Activated naive CD8-positive, alpha-beta T cell treated with anti-CD3 and anti-CD28 coated beads, Interleukin-2, amount 10 ng/mL, durations not matched to agents 7 days and 5 days (primary cell): ENCODE results near the gene E2F2. TPM values are rescaled to one million over a fixed set of nuclear protein-coding genes. Genes with fewer than 3 reads are reported as not detected.

Source experiments
- ATAC-seq: fragments of 150-1000 bp; cut with Tn5 transposase; one replicate; pipeline ENCODE4 v1.10.0; 2021; ENCODE audit warnings: low read depth, moderate library complexity
- POLR2A ChIA-PET: fragments of 350-600 bp; sonication (Branson Sonifier 250); formaldehyde crosslinking; loops from one replicate; lab custom pipeline; 2021; ENCODE audit warnings: antibody characterized with exemption; lab: Charles Lee
- DNase-seq: peaks from one replicate; pipeline ENCODE4 v3.0.0; 2021
- H3K27ac Mint-ChIP-seq: one replicate; pipeline ENCODE4 v1.8.0; 2022; ENCODE audit warnings: mild to moderate bottlenecking, mixed read lengths
- H3K27me3 Mint-ChIP-seq: one replicate; pipeline ENCODE4 v1.8.0; 2022; ENCODE audit warnings: mild to moderate bottlenecking, moderate library complexity, mixed read lengths
- H3K36me3 Mint-ChIP-seq: one replicate; pipeline ENCODE4 v1.8.0; 2021; ENCODE audit warnings: mild to moderate bottlenecking, mixed read lengths
- H3K4me1 Mint-ChIP-seq: one replicate; pipeline ENCODE4 v1.8.0; 2021; ENCODE audit warnings: mixed read lengths
- H3K4me3 Mint-ChIP-seq: one replicate; pipeline ENCODE4 v1.8.0; 2022; ENCODE audit warnings: mild to moderate bottlenecking, moderate library complexity, mixed read lengths
- H3K9me3 Mint-ChIP-seq: one replicate; pipeline ENCODE4 v1.8.0; 2021; ENCODE audit warnings: mixed read lengths
- total RNA-seq, 2 experiments: library from RNA; stranded (reverse); gene quantifications; one replicate each; pipeline ENCODE4 v1.2.3, GENCODE V29; 2021

E2F2 gene
- total RNA-seq, 2 experiments from 2014 or later = 44.2 to 45.1 TPM

GRCh38 chr1:23479666-23479941, 51.4 kb downstream of the E2F2 start:
- H3K4me3 Mint-ChIP-seq = no peak overlapping the region
- POLR2A ChIA-PET = no interaction called here
- H3K9me3 Mint-ChIP-seq = no peaks in the 10 kb centered on the region
- peaks cover 8% of the 10 kb centered on the region for H3K4me1 Mint-ChIP-seq
- no peak overlapping the region for H3K27ac Mint-ChIP-seq
- H3K36me3 Mint-ChIP-seq = no peaks in the 10 kb centered on the region
- no peak for ATAC-seq
- DNase-seq = no peak
- peaks cover 39% of the 10 kb centered on the region for H3K27me3 Mint-ChIP-seq

- H3K4me1 Mint-ChIP-seq = peaks cover 7% of the 10 kb centered on the region
- no peak overlapping the region for H3K27ac Mint-ChIP-seq
- POLR2A ChIA-PET = no interaction called here
- no peak for ATAC-seq
- no peak for DNase-seq
- H3K27me3 Mint-ChIP-seq = peaks cover 38% of the 10 kb centered on the region
- no peaks in the 10 kb centered on the region for H3K36me3 Mint-ChIP-seq
- no peaks in the 10 kb centered on the region for H3K9me3 Mint-ChIP-seq
- no peak overlapping the region for H3K4me3 Mint-ChIP-seq
Measured at GRCh38 chr1:23478896-23479665, 52.0 kb downstream of the E2F2 start.

- no peak for ATAC-seq
- POLR2A ChIA-PET = no interaction called here
- peaks cover 28% of the 10 kb centered on the region for H3K27me3 Mint-ChIP-seq
- H3K36me3 Mint-ChIP-seq = no peaks in the 10 kb centered on the region
- no peaks in the 10 kb centered on the region for H3K9me3 Mint-ChIP-seq
- no peak for DNase-seq
- no peak overlapping the region for H3K27ac Mint-ChIP-seq
- H3K4me1 Mint-ChIP-seq = no peaks in the 10 kb centered on the region
- H3K4me3 Mint-ChIP-seq = no peak overlapping the region
Measured at GRCh38 chr1:23477359-23478144, 53.5 kb downstream of the E2F2 start.

DNA sequence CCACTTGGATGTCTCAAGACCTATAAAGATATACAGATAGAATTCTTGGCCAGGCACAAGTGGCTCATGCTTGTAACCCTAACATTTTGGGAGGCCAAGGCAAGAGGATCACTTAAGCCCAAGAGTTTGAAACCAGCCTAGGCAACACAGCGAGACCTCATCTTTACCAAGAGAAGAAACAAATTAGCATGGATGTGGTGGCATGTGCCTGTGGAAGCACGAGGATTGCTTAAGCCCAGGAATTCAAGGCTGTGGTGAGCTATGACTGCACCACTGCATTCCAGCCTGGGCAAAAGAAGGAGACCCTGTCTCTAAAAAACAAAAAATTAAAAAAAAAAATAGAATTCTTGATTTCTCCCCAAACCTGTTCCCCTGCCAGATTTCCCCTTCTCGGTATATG, 55.4 kb downstream of the E2F2 start:
- ATAC-seq (no peak), DNase-seq (no peak)
- Mint-ChIP-seq H3K4me1 (no peaks in the 10 kb centered on the region), H3K36me3 (no peaks in the 10 kb centered on the region), H3K27me3 (peaks cover 10% of the 10 kb centered on the region), H3K27ac (no peak overlapping the region), H3K9me3 (no peaks in the 10 kb centered on the region), H3K4me3 (no peak overlapping the region)
- POLR2A ChIA-PET = no interaction called here

DNA sequence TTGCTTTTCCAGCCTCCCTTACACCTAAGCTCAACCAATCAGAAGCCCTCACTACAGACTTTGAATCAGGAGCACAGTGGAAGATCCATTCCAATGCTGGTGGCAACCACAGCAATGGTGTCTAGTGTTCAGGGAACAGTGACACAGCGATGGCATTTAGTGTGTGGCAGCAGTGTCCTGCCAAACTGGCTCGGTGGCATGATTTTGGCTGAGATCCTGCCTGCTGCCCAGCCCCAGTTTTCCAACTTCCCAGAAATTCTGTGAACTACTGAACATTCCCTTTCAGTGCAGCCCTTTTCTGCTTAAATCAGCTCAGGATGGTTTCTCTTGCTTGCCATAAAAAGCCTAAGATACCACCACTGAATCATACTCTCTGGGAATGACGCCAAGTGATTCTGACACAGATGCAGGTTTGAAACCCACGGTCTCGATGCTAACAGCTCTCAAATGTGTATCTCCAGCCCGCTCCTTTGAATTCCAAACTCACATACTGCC, 55.9 kb downstream of the E2F2 start:
- peaks cover 10% of the 10 kb centered on the region for H3K27me3 Mint-ChIP-seq

DNA sequence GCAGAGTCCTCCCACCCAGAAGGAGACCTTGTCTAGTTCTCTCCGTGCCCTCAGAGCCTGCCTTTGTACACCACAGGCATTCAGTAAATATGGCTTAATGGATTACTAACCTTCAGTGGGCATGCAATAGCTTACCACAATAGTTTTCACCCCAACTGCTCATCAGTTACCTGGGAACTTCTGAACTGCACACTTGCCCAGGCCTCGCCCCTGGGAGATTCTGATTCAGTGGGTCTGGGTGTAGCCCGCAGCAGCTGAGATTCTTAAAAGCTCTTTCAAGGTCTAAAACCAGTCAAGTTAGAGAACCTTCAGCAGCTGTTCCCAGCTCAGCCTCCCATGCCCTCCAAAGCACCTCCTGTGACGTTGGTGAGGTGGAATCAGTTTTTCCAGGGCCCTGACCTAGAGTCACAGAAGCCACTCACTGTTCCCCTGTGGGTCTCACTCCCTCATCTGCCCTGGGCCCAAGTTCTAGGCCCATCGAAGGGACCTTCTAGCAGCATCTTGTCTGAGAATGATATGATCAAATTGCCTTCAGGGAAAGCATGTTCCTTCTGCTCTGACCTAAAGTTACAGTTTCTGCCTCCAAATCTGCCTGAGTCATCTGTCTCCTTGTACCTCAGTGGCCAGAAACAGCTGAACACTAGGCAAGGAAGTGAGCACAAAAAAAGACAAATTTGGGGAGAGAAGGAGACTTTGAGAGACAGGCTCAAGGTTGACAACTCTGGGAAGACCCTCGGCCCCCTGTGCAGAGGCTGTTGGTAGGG, 57.8 kb downstream of the E2F2 start:
- ATAC-seq (no peak), DNase-seq (no peak)
- no peaks in the 10 kb centered on the region for H3K4me1 Mint-ChIP-seq
- H3K9me3 Mint-ChIP-seq = no peaks in the 10 kb centered on the region
- no peak overlapping the region for H3K4me3 Mint-ChIP-seq
- H3K27me3 Mint-ChIP-seq = peaks cover 7% of the 10 kb centered on the region
- H3K27ac Mint-ChIP-seq = no peak overlapping the region
- POLR2A ChIA-PET = no interaction called here
- no peaks in the 10 kb centered on the region for H3K36me3 Mint-ChIP-seq

More for the DNA sequence above, 55.9 kb downstream of the E2F2 start:
- H3K9me3 Mint-ChIP-seq = no peaks in the 10 kb centered on the region
- H3K27ac Mint-ChIP-seq = no peak overlapping the region
- no peak for ATAC-seq
- no peak for DNase-seq
- H3K4me1 Mint-ChIP-seq = no peaks in the 10 kb centered on the region
- POLR2A ChIA-PET = no interaction called here
- H3K36me3 Mint-ChIP-seq = no peaks in the 10 kb centered on the region
- H3K4me3 Mint-ChIP-seq = no peak overlapping the region

DNA sequence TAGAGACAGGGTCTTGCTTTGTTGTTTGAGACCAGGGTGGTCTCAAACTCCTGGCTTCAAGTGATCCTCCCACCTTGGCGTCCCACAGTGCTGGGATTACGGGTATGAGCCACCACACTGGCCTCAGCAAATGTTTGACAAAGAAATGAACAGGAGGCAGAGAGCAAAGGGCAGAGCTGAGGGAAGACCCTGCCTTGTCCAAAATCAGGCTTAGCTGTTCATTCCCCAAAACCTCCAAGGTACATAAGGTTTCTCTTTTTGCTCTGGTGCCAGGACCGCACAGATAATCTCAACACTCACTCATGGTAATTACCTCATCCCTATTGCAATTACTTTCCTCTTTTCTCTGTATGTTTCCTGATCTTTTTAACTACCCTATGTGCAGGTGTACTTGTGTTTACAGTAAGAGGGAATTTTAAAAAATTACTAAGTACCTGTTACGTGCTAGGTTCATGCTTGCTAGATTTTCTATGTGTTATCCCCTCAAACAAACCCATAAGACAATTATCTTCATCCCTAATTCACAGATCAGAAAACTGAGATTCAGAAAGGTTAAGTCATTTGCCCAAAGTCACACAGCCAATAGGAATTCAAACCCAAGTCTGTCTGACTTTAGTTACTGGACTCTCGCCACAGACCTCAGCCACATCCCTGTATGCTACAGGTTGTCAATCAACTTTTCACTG, 58.5 kb downstream of the E2F2 start:
- no peaks in the 10 kb centered on the region for H3K36me3 Mint-ChIP-seq
- ATAC-seq (no peak), DNase-seq (no peak)
- no peak overlapping the region for H3K27ac Mint-ChIP-seq
- no peaks in the 10 kb centered on the region for H3K4me1 Mint-ChIP-seq
- H3K4me3 Mint-ChIP-seq = no peak overlapping the region
- no peaks in the 10 kb centered on the region for H3K9me3 Mint-ChIP-seq
- H3K27me3 Mint-ChIP-seq = peaks cover 7% of the 10 kb centered on the region
- POLR2A ChIA-PET = no interaction called here

DNA sequence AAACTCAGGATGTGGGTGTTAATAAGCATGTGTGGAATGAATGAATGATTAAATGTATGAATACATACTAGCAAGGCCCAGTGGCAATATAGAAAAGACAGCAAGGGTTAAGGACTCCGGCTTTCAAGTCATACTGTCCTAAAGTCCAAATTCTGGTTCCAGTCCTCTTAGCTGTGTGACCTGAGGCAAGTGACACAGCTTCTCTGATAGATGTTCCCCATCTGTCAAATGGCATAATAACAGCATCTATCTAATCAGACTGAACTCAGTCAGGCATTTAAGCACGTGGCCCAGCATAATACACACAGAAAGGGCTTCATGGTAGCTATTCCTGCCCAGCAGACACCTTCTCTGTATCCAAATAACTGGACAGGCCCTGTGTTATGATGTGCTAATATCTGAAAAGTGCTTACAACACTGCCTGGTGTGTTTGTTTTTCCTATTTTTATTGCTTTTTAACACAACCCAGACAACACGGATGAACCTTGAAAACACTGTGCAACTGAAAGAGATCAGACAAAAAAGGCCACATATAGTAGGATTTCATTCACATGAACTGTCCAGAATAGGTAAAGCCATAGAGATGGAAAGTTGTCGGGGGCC, 59.5 kb downstream of the E2F2 start:
- Mint-ChIP-seq H3K36me3 (no peaks in the 10 kb centered on the region), H3K4me3 (no peak overlapping the region), H3K27ac (no peak overlapping the region), H3K9me3 (no peaks in the 10 kb centered on the region), H3K27me3 (peaks cover 8% of the 10 kb centered on the region), H3K4me1 (no peaks in the 10 kb centered on the region)
- DNase-seq (no peak), ATAC-seq (no peak)
- POLR2A ChIA-PET = no interaction called here

DNA sequence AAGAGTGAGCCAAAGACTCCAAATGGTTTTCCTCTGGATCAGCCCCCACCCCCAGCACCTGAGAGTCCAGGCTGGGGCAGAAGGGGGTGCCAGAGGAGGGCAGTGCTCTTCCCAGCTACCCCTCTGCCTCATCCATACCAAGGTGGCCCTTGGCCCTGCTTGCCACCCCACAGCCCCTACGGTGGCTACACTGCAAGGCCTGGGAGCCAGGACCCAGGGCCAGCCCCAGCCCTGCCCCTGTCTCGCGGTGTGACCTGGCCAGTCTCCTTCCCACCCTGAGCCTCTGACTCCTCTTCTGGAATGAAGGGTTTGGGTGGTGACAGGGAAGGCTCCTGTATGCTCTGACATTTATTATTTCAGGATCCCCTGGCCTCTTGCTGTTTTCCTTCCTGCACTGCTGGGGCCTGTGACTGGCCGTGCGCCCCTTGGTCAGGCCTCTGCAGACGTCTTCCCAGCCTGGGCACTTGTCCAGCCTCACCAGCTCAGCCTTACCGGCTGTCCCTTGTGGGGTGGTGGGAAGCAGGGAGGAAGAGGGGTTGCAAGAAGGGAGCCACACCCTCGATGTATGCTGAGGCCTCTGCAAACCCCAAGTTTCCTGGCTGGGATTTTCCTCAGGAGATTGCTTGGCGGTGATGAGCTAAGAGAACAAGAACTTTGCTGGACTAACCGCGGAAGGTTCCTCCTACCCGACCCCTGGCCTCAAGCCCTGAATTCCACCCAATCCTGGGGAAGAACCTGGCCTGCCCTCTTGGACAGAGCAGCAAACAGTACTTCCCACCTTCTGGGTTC, 60.6 kb downstream of the E2F2 start:
- peak; percentile 36 for ATAC-seq
- Mint-ChIP-seq H3K4me1 (no peaks in the 10 kb centered on the region), H3K27ac (no peak overlapping the region), H3K4me3 (no peak overlapping the region), H3K27me3 (peaks cover 4% of the 10 kb centered on the region), H3K9me3 (no peaks in the 10 kb centered on the region), H3K36me3 (no peaks in the 10 kb centered on the region)
- POLR2A ChIA-PET = no interaction called here
- DNase-seq = no peak

DNA sequence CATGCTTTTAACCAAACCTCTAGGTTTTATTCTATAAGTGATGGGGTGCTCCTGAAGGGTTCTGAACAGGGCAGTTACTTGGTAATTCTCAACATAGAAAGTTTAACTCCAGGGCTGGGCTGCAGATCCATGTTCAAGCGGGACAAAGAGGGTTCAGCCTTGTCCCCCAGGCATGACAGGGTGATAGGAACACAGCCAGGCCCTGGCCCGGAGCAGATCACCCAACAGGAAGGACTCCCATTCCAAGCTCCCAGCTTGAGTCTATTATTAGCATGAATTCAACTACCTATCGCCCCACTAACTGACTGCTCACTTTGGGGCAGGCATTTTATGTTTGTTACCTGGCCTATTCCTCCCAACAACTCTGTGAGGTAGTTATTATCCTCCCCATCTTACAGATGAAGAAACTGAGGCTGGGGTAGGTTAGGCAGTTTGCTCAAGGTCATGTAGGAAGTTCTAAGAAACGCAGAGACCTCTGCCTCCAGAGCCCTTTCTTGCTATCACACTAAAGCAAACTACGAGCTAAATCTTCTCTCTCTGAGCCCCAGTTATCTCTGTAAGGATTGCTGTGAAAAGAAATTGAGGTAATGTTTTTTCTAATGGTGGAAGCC, 61.6 kb downstream of the E2F2 start:
- Mint-ChIP-seq H3K36me3 (no peaks in the 10 kb centered on the region), H3K27ac (no peak overlapping the region), H3K4me3 (no peak overlapping the region), H3K4me1 (no peaks in the 10 kb centered on the region), H3K27me3 (peaks cover 4% of the 10 kb centered on the region), H3K9me3 (no peaks in the 10 kb centered on the region)
- ATAC-seq (no peak), DNase-seq (no peak)
- POLR2A ChIA-PET = no interaction called here

GRCh38 chr1:23466423-23466989, 64.5 kb downstream of the E2F2 start:
- no peak for ATAC-seq
- H3K36me3 Mint-ChIP-seq = no peaks in the 10 kb centered on the region
- no peak overlapping the region for H3K27ac Mint-ChIP-seq
- peaks cover 4% of the 10 kb centered on the region for H3K27me3 Mint-ChIP-seq
- H3K9me3 Mint-ChIP-seq = no peaks in the 10 kb centered on the region
- no peak for DNase-seq
- POLR2A ChIA-PET = no interaction called here
- no peaks in the 10 kb centered on the region for H3K4me1 Mint-ChIP-seq
- H3K4me3 Mint-ChIP-seq = no peak overlapping the region

DNA sequence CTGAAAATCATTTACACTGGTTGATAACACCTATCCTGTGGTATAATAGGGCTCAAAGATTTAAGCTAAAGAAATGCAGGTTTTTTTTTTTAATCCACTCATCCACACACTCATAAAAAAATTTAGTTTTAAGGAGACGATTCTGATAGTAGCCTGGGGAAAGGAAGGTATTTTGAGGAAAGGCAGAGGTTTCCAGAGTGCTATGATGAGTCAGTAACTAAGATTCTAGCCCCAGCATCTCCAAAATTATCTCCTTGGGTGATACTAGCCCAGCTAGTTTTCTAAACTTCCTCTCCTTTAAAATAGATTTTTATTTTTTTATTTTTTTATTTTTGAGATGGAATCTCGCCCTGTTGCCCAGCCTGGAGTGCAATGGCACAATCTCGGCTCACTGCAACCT, 67.7 kb downstream of the E2F2 start:
- POLR2A ChIA-PET = no interaction called here
- ATAC-seq = no peak
- Mint-ChIP-seq H3K27me3 (peaks cover 9% of the 10 kb centered on the region), H3K36me3 (no peaks in the 10 kb centered on the region), H3K4me3 (no peak overlapping the region), H3K9me3 (no peaks in the 10 kb centered on the region), H3K27ac (no peak overlapping the region), H3K4me1 (no peaks in the 10 kb centered on the region)
- no peak for DNase-seq
